ENCODE results near the gene ADARB1. TPM values are rescaled to one million over a fixed set of nuclear protein-coding genes. Genes with fewer than 3 reads are reported as not detected.

The ADARB1 gene
- total RNA-seq, 1 experiment from 2014 or later = 15.8 TPM

DNA sequence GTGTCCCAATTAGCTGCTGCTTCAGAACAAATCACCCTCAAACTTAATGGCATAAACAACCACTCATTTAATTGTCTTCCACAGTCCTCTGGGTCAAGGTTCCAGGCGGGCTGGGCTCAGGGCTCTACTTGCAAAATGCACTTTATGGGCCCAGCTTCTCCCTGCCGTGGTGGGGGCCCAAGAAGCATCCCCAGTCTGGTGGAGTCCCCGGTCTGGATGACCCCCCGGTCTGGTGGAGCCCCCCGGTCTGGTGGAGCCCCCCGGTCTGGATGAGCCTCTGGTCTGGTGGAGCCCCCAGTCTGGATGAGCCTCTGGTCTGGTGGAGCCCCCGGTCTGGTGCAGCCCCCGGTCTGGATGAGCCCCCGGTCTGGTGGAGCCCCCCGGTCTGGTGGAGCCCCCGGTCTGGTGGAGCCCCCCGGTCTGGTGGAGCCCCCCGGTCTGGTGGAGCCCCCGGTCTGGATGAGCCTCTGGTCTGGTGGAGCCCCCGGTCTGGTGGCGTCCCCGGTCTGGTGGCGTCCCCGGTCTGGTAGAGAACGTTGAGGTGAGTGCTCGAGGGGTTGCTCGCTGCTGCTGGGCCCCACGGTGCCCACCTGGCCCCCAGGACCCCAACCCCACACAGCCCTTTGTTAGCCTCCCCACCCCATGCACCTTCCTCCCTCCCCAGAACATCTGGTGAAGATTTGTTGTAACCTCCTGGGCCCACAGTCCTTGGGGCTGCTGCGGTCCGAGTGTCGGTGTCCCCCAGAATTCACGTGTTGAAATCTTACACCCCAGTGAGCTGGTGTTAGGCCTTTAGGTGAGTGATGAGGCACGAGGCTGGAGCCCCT, 179.5 kb downstream of the ADARB1 start:
- no peak overlapping the region for H3K4me2 ChIP-seq (ENCODE audit: insufficient read depth, insufficient read length, low read length)
- no peak overlapping the region; the same call in 1 of the 2 replicates for H3K14ac ChIP-seq (ENCODE audit: insufficient read depth, low read length)

More for the DNA sequence above, 179.5 kb downstream of the ADARB1 start:
- H3K27ac ChIP-seq (ENCODE audit: insufficient read length, low read depth, low read length) = no peak overlapping the region
- H3K9ac ChIP-seq (ENCODE audit: extremely low read depth, insufficient read length, low read length) = no peak overlapping the region
- no peaks in the 10 kb centered on the region for H3K27me3 ChIP-seq (ENCODE audit: insufficient read depth, low read length)
- TF ChIP-seq, protein P1, sequence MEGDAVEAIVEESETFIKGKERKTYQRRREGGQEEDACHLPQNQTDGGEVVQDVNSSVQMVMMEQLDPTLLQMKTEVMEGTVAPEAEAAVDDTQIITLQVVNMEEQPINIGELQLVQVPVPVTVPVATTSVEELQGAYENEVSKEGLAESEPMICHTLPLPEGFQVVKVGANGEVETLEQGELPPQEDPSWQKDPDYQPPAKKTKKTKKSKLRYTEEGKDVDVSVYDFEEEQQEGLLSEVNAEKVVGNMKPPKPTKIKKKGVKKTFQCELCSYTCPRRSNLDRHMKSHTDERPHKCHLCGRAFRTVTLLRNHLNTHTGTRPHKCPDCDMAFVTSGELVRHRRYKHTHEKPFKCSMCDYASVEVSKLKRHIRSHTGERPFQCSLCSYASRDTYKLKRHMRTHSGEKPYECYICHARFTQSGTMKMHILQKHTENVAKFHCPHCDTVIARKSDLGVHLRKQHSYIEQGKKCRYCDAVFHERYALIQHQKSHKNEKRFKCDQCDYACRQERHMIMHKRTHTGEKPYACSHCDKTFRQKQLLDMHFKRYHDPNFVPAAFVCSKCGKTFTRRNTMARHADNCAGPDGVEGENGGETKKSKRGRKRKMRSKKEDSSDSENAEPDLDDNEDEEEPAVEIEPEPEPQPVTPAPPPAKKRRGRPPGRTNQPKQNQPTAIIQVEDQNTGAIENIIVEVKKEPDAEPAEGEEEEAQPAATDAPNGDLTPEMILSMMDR (conservative IDR thresholded peaks at IDR 0.05) = no peak
- no peak overlapping the region for H3T11ph ChIP-seq (ENCODE audit: low read length)
- H3K23me2 ChIP-seq (ENCODE audit: insufficient read length, low read depth, low read length, poor library complexity, severe bottlenecking) = no peaks in the 10 kb centered on the region
- no peaks in the 10 kb centered on the region for H3K79me2 ChIP-seq (ENCODE audit: insufficient read depth, low read length)
- no peaks in the 10 kb centered on the region for H3K4me1 ChIP-seq (ENCODE audit: insufficient read depth, low read length)
- H2AK5ac ChIP-seq (ENCODE audit: insufficient read length, low read length) = no peak overlapping the region
- no peaks in the 10 kb centered on the region for H3K79me1 ChIP-seq (ENCODE audit: insufficient read depth, low read depth, low read length, poor library complexity, severe bottlenecking)
- H3K23ac ChIP-seq (ENCODE audit: insufficient read length, low read depth, low read length) = no peak overlapping the region
- no peaks in the 10 kb centered on the region for H4K20me1 ChIP-seq (ENCODE audit: control insufficient read depth, insufficient read depth, insufficient read length)
- no peak overlapping the region for H2AFZ ChIP-seq (ENCODE audit: low read length)
- H2BK20ac ChIP-seq (ENCODE audit: low read depth, low read length, poor library complexity, severe bottlenecking) = no peak overlapping the region
- Mint-ChIP-seq H3K27ac (no peak overlapping the region; a peak in 3 of 7 replicates), H3K4me3 (no peak overlapping the region), H3K36me3 (ENCODE audit: insufficient read depth in 1 of 3, low read depth in 3 of 3) (peaks cover 2 to 11% (median 6%) of the 10 kb centered on the region in 3 experiments; a peak in 6 of 7 replicates), H3K27me3 (ENCODE audit: low read depth) (peaks cover 12% of the 10 kb centered on the region), H3K4me1 (peaks cover 7 to 15% of the 10 kb centered on the region in 2 experiments), H3K9me3 (peaks cover 3 to 11% of the 10 kb centered on the region in 2 experiments; a peak in 3 of 5 replicates)
- H3K56ac ChIP-seq (ENCODE audit: insufficient read length, low read depth, low read length) = no peak overlapping the region
- WGBS (ENCODE audit: extremely low coverage, insufficient read length, low lambda C conversion rate) = no CpG with 5 or more reads among the region's 28 CpGs
- H3K9me3 ChIP-seq (ENCODE audit: control insufficient read depth, low read depth, low read length) = no peaks in the 10 kb centered on the region
- no peak for DNase-seq
- no peak overlapping the region for H4K5ac ChIP-seq (ENCODE audit: insufficient read length, low read depth, low read length)
- no peak overlapping the region for H3K18ac ChIP-seq (ENCODE audit: insufficient read length, low read depth, low read length)
- H2BK5ac ChIP-seq (ENCODE audit: insufficient read length, low read length) = no peak overlapping the region
- H4K8ac ChIP-seq (replicated peaks; ENCODE audit: insufficient read length, low read depth, low read length) = no peak overlapping the region
- no peak overlapping the region for H4K91ac ChIP-seq (ENCODE audit: insufficient read length, low read depth, low read length)
- H2BK120ac ChIP-seq (ENCODE audit: low read depth, low read length, poor library complexity, severe bottlenecking) = no peak overlapping the region
- H2BK15ac ChIP-seq (ENCODE audit: low read depth, low read length) = no peak overlapping the region
- H2BK12ac ChIP-seq (ENCODE audit: insufficient read length, low read depth, low read length) = no peak overlapping the region
- H3K4ac ChIP-seq (ENCODE audit: low read depth, low read length) = no peak overlapping the region
